ENCODE data around the gene HES3.

The HES3 gene

DNA sequence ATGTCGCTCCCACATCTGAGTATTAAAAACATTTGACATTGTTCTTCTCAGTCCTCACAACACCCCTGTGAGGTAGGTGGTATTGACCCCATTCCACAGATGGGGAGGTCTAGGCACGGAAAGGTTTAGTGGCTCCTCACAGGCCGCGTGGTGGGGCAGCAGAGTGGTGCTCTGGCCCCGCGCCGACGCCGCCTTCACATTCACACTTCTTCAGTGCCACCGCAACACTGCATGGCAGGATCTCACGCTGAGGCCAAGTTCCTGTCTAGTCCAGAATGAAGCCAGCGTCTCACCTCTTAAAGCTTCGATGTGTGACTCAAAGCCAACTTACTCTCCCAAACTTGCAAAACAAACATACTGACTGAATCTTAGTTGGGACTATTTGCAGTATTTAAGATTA, 20.4 kb upstream of the HES3 start:
- no peaks in the 10 kb centered on the region for H3K4me1 ChIP-seq (ENCODE audit: control insufficient read depth, low read depth, low read length)
- H3K36me3 ChIP-seq (ENCODE audit: control insufficient read depth, low read depth, low read length): peaks cover 59% of the 10 kb centered on the region
- no peak overlapping the region for H3K9ac ChIP-seq (ENCODE audit: low read length)

DNA sequence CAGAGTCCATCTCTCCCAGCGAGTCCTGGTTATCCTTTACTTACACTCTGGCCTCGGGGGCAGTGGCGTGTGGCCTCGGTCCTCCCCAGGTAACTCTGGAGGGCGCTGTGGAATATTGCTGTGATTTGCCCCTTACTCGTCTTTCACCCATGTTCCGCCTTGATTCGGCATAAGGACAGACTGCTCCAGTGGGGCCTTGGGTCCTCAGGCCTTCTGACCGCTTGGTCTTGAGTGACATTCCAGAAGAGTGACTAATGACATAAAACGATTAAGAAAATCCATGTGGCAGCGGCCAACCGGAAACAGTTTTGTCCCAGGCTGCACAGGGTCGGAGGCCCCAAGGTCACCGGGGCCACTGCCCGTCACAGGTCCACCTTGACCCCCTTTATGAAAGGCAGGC, 19.3 kb upstream of the HES3 start:
- Histone ChIP-seq H3K36me3 (ENCODE audit: control insufficient read depth, low read depth, low read length) (peaks cover 62% of the 10 kb centered on the region), H3K4me3 (ENCODE audit: low read length) (no peak overlapping the region), H3K9ac (ENCODE audit: low read length) (no peak overlapping the region), H3K4me1 (ENCODE audit: control insufficient read depth, low read depth, low read length) (no peaks in the 10 kb centered on the region), H3K27me3 (ENCODE audit: control insufficient read depth, insufficient read depth, low read length) (no peaks in the 10 kb centered on the region), H3K9me3 (ENCODE audit: control insufficient read depth, low read depth, low read length) (no peaks in the 10 kb centered on the region), H3K27ac (ENCODE audit: low read length) (no peak overlapping the region)

More for the DNA sequence above, 20.4 kb upstream of the HES3 start:
- Histone ChIP-seq H3K27ac (ENCODE audit: low read length) (no peak overlapping the region), H3K27me3 (ENCODE audit: control insufficient read depth, insufficient read depth, low read length) (no peaks in the 10 kb centered on the region), H3K9me3 (ENCODE audit: control insufficient read depth, low read depth, low read length) (no peaks in the 10 kb centered on the region), H3K4me3 (ENCODE audit: low read length) (no peak overlapping the region)

DNA sequence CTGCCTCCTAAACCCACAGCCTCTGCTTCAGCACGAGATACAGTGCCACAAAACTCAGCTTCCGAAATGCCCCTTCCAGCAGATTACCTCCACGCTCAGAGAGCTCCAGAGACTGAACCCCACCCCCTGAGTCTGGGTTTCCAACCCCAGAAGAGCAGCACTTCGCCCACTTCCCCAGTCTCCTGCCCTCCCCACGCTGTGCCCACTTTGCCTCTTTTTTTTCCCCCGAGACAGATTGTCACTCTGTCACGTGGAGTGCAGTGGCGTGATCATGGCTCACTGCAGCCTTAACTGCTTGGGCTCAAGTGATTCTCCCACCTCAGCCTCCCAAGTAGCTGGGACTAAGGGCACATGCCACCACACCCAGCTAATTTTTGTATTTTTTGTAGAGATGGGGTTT, 18.3 kb upstream of the HES3 start:
- peaks cover 69% of the 10 kb centered on the region for H3K36me3 ChIP-seq (ENCODE audit: control insufficient read depth, low read depth, low read length)
- H3K9me3 ChIP-seq (ENCODE audit: control insufficient read depth, low read depth, low read length): no peaks in the 10 kb centered on the region
- H3K27me3 ChIP-seq (ENCODE audit: control insufficient read depth, insufficient read depth, low read length): no peaks in the 10 kb centered on the region
- H3K9ac ChIP-seq (ENCODE audit: low read length): no peak overlapping the region
- H3K27ac ChIP-seq (ENCODE audit: low read length): no peak overlapping the region
- H3K4me1 ChIP-seq (ENCODE audit: control insufficient read depth, low read depth, low read length): no peaks in the 10 kb centered on the region
- no peak overlapping the region for H3K4me3 ChIP-seq (ENCODE audit: low read length)

DNA sequence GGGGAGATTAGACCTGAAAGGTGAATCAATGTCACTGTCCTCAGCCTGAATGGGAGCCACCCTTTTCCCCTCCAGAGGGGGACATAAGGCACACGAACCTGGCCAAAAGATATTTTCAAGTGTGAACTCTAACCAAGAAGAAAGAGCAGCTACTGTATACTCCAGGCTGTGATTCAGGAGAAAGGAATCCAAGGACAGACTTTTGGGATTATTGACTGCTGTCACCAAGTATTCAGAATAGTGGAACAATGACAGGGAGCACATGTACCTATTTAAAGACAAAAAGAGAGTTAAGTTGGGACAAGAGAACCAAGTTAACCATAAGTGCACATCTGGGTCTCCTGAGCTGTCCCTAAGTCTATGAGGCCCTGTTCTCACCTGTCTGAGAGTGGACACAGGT, 10.6 kb upstream of the HES3 start:
- Histone ChIP-seq H3K9ac (ENCODE audit: low read length) (no peak overlapping the region), H3K4me1 (ENCODE audit: control insufficient read depth, low read depth, low read length) (peaks cover 9% of the 10 kb centered on the region), H3K27ac (ENCODE audit: low read length) (no peak overlapping the region), H3K4me3 (ENCODE audit: low read length) (no peak overlapping the region), H3K9me3 (ENCODE audit: control insufficient read depth, low read depth, low read length) (no peaks in the 10 kb centered on the region), H3K27me3 (ENCODE audit: control insufficient read depth, insufficient read depth, low read length) (no peaks in the 10 kb centered on the region), H3K36me3 (ENCODE audit: control insufficient read depth, low read depth, low read length) (peaks cover 39% of the 10 kb centered on the region)

DNA sequence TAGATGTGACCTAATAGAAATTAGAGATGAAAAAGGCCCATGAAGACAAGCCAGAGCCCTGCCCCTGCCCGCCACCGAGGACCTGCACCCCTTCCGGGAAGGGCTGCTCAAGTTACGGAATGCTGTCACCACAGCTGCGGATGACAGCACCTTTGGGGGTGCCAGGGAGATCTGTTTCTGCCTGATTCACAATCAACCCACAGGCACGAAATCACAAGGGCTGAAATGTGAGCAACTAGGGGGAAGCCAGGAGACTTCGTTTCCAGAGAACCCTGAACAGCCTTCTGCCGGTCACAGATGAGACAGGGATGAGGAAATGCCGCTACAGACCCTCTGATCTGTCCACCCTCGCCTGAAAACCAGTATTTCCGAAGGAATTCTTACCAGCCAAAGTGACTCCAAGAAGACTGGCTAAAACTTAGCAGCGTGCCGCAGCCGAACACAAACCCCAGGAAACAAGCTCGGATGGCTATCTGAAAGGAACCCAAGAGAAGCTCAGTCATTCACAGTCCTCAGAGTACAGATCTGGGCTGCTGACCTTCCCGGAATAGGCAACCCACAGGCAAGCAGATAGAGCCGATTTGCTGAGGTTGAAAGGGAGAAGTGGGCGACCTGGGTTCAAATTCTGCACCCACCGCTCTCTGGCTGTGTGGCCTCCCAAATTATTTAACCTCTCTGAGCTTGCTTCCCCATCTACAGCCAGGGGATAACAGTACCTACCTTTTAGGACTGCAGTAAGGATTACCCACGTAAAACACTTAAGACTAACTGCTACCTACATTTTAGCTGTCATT, 9.3 kb upstream of the HES3 start:
- Histone ChIP-seq H3K36me3 (ENCODE audit: control insufficient read depth, low read depth, low read length) (peaks cover 36% of the 10 kb centered on the region), H3K9me3 (ENCODE audit: control insufficient read depth, low read depth, low read length) (no peaks in the 10 kb centered on the region), H3K27ac (ENCODE audit: low read length) (no peak overlapping the region), H3K27me3 (ENCODE audit: control insufficient read depth, insufficient read depth, low read length) (no peaks in the 10 kb centered on the region), H3K4me1 (ENCODE audit: control insufficient read depth, low read depth, low read length) (peaks cover 20% of the 10 kb centered on the region), H3K4me3 (ENCODE audit: low read length) (peak overlapping the region; percentile 94), H3K9ac (ENCODE audit: low read length) (peak overlapping the region; percentile 76)

DNA sequence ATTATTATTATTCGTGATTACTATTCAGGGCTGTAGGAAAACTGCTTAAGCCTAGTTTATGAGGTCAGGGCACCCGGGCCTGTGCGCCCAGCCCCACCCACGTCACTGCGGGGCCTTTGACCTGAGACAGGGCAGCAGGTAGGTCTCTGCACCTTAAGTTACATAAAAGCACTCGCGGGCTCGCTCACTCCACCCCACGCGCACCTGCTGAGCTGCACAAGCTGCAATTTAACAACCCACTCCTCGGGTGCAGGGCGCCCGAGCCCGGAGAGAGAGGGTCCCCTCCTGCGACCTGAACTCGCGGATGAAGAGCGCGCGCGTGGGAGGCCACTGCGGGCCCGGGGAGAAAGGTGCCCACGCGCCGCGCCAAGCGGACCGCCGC, 8.7 kb upstream of the HES3 start:
- Histone ChIP-seq H3K9me3 (ENCODE audit: control insufficient read depth, low read depth, low read length) (no peaks in the 10 kb centered on the region), H3K36me3 (ENCODE audit: control insufficient read depth, low read depth, low read length) (peaks cover 30% of the 10 kb centered on the region), H3K4me1 (ENCODE audit: control insufficient read depth, low read depth, low read length) (peaks cover 26% of the 10 kb centered on the region), H3K27me3 (ENCODE audit: control insufficient read depth, insufficient read depth, low read length) (no peaks in the 10 kb centered on the region), H3K4me3 (ENCODE audit: low read length) (peak overlapping the region; percentile 94), H3K9ac (ENCODE audit: low read length) (peak overlapping the region; percentile 76), H3K27ac (ENCODE audit: low read length) (no peak overlapping the region)

DNA sequence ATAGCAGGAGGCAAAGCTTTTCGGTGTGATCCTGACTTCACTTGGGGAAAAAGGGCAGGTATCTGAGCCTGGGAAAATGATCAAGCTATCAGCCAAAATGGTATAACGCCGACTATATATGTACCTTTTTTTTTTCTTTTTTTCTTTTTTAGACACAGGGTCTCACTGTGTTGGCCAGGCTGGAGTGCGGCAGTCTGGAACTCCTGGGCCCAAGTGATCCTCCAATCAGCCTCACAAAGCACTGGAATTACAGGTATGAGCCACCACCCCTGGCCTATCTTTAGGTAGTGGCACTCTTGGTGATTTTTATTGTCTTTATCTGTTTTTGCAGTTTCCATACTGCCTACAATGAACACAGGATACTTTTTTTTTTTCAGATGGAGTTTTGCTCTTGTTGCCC, 6.9 kb upstream of the HES3 start:
- no peak overlapping the region for H3K4me3 ChIP-seq (ENCODE audit: low read length)
- no peak overlapping the region for H3K27ac ChIP-seq (ENCODE audit: low read length)
- H3K27me3 ChIP-seq (ENCODE audit: control insufficient read depth, insufficient read depth, low read length): no peaks in the 10 kb centered on the region
- H3K36me3 ChIP-seq (ENCODE audit: control insufficient read depth, low read depth, low read length): peaks cover 16% of the 10 kb centered on the region
- H3K9me3 ChIP-seq (ENCODE audit: control insufficient read depth, low read depth, low read length): no peaks in the 10 kb centered on the region
- peaks cover 38% of the 10 kb centered on the region for H3K4me1 ChIP-seq (ENCODE audit: control insufficient read depth, low read depth, low read length)
- H3K9ac ChIP-seq (ENCODE audit: low read length): no peak overlapping the region

DNA sequence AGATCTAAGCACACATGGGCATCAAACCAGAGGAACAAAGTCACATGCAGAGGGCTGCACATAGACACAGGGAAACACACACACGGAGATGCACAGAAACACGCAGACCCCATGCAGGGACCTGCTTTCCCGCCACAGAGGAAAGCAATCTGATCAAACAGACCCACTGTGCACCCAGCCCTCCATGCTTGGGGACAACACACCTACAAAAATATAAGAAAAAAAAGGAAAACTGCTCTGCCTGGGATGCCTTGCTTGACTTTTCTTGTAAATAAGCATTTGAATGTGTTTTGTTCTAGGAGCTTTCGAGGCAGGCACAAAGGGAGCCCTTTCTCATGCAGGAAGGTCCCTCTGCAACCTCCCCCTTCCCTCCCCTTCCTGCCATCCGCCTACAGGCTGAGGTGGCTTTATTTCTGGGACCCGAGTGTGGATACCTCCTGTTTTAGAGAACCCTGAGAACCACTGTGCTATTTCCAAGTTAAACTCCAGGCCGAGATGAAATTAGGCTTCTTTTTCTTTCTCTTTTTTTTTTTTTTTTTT, 4.7 kb upstream of the HES3 start:
- H3K27me3 ChIP-seq (ENCODE audit: control insufficient read depth, insufficient read depth, low read length): peaks cover 10% of the 10 kb centered on the region
- H3K36me3 ChIP-seq (ENCODE audit: control insufficient read depth, low read depth, low read length): no peaks in the 10 kb centered on the region
- H3K4me1 ChIP-seq (ENCODE audit: control insufficient read depth, low read depth, low read length): peaks cover 50% of the 10 kb centered on the region
- H3K9ac ChIP-seq (ENCODE audit: low read length): peak overlapping the region; percentile 76
- H3K9me3 ChIP-seq (ENCODE audit: control insufficient read depth, low read depth, low read length): no peaks in the 10 kb centered on the region
- H3K4me3 ChIP-seq (ENCODE audit: low read length): peak overlapping the region; percentile 48
- peak overlapping the region; percentile 94 for H3K27ac ChIP-seq (ENCODE audit: low read length)

DNA sequence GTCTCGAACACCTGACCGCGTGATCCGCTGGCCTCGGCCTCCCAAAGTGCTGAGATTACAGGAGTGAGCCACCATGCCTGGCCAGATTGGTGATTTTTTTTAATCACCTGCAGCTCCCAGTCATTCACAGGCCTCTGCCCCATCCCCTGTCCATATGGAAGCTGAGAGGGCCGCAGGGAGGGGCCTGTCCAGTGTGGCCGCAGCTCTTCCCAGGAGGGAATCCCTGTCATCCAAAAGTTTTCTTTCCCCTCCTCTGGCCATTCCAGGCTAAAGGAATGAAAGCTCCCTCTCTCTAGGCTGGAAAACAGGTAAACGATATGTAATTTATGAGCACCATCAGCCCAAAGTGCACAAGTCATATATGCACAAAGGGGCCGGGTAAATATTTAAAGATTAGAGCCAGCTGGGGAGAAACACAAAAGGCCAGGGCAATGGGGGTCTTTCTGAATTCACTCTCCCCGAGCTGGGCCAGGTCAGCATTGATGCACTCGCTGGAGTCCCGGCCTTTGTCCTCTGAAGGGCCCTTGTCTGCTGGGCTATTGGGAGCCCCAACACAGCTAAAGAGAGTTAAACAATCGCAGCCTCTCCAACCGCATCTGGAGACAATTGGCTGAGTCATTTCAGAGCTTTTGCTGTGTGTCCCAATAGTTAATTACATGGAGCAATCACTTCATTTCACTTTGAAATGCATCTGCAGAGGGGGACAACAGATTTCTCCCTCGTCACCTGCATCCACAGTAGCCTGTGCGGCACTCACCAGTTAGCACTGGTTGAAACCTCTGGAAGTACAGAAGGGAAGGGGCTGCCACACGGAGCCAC, 3.8 kb upstream of the HES3 start:
- H3K9me3 ChIP-seq (ENCODE audit: control insufficient read depth, low read depth, low read length): no peaks in the 10 kb centered on the region
- H3K4me3 ChIP-seq (ENCODE audit: low read length): peak overlapping the region; percentile 48
- H3K36me3 ChIP-seq (ENCODE audit: control insufficient read depth, low read depth, low read length): no peaks in the 10 kb centered on the region
- peak overlapping the region; percentile 94 for H3K27ac ChIP-seq (ENCODE audit: low read length)
- peaks cover 43% of the 10 kb centered on the region for H3K4me1 ChIP-seq (ENCODE audit: control insufficient read depth, low read depth, low read length)
- peaks cover 10% of the 10 kb centered on the region for H3K27me3 ChIP-seq (ENCODE audit: control insufficient read depth, insufficient read depth, low read length)
- H3K9ac ChIP-seq (ENCODE audit: low read length): peak overlapping the region; percentile 76

DNA sequence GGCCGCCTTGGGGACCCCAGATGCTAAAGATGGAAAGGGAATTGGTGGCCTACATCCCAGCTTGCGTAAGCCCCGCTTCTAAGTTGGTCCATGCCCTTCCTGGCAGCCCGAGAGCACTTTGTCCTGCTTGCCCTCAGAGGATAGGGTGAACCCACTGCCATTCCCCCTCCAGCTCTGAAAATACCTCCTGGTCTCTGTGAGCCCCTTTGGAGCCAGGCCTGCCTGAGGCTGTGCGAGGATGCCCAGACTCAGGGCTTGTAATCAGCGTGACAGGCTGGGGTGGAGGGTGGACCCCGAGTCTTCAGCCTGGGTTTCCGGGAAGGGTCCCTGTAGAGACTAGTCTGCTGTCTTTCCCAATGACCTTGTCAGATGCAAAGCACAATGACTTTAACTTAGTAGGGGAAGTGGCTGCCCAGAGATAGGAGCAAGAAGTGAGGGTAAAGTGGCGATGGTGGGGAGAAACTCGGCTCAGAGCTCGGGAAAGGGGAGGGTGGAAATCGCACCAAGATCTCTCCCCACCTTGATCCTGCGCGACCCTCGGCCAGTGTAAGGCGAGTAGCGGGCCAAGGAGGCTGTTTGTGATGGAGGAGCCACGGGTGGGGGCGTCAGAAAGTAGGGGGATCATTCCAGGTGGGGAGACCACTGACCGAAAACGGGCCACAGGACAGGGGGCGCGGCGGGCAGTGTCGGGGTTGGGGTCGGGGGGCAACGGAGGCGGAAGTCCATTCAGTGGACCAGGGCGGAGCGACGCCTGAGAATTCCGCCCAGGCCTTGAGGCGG, 2.7 kb upstream of the HES3 start:
- Histone ChIP-seq H3K9ac (ENCODE audit: low read length) (peak overlapping the region; percentile 76), H3K27ac (ENCODE audit: low read length) (no peak overlapping the region), H3K4me3 (ENCODE audit: low read length) (peak overlapping the region; percentile 86), H3K4me1 (ENCODE audit: control insufficient read depth, low read depth, low read length) (peaks cover 46% of the 10 kb centered on the region), H3K36me3 (ENCODE audit: control insufficient read depth, low read depth, low read length) (no peaks in the 10 kb centered on the region), H3K9me3 (ENCODE audit: control insufficient read depth, low read depth, low read length) (no peaks in the 10 kb centered on the region), H3K27me3 (ENCODE audit: control insufficient read depth, insufficient read depth, low read length) (peaks cover 10% of the 10 kb centered on the region)

Data from iPS-18a (cell line).